Loucy (cell line): Measurements from ENCODE around the gene ARHGAP22.

Source experiments
- H2AFZ ChIP-seq: fragments of 200-600 bp; sonication (generic); 2 replicates; pipeline ENCODE4 v1.6.0; 2016; ENCODE audit warnings: antibody characterized with exemption, mild to moderate bottlenecking, low read length, moderate library complexity
- H3F3A ChIP-seq: fragments of 200-600 bp; 2 replicates; pipeline ENCODE4 v1.6.0; 2016; ENCODE audit warnings: antibody characterized with exemption, low read depth, mild to moderate bottlenecking
- H3K27me3 ChIP-seq: fragments of 200-600 bp; sonication (generic); 2 replicates; pipeline ENCODE4 v1.6.1; 2014; ENCODE audit warnings: low read length, mild to moderate bottlenecking; ENCODE audit not compliant: insufficient read depth, poor library complexity, severe bottlenecking
- H3K36me3 ChIP-seq: fragments of 200-600 bp; sonication (generic); 2 replicates; pipeline ENCODE4 v1.6.1; 2016; ENCODE audit warnings: low read length; ENCODE audit not compliant: insufficient read depth
- H3K4me1 ChIP-seq: fragments of 200-600 bp; sonication (generic); 2 replicates; pipeline ENCODE4 v1.5.1; 2014; ENCODE audit warnings: low read length, mild to moderate bottlenecking; ENCODE audit not compliant: insufficient read depth, poor library complexity, severe bottlenecking
- H3K4me2 ChIP-seq: fragments of 200-600 bp; sonication (generic); 2 replicates; pipeline ENCODE4 v1.6.0; 2014; ENCODE audit warnings: antibody characterized with exemption, low read length, low read depth, mild to moderate bottlenecking; ENCODE audit not compliant: poor library complexity, severe bottlenecking
- H3K4me3 ChIP-seq: fragments of 200-600 bp; sonication (generic); 2 replicates; pipeline ENCODE4 v1.5.1; 2014; ENCODE audit warnings: low read length, mild to moderate bottlenecking, mixed read lengths; ENCODE audit not compliant: poor library complexity, severe bottlenecking
- H3K79me2 ChIP-seq: fragments of 200-600 bp; sonication (generic); 2 replicates; pipeline ENCODE4 v1.6.1; 2014; ENCODE audit warnings: low read length; ENCODE audit not compliant: insufficient read depth
- H3K9ac ChIP-seq: fragments of 200-600 bp; sonication (generic); 2 replicates; pipeline ENCODE4 v1.6.0; 2014; ENCODE audit warnings: mild to moderate bottlenecking, low read depth, low read length, moderate library complexity; ENCODE audit not compliant: poor library complexity, severe bottlenecking
- H3K9me2 ChIP-seq: fragments of 200-600 bp; sonication (generic); replicated peaks from 2 replicates; pipeline ENCODE4 v1.6.1; 2016; ENCODE audit warnings: low read depth, low read length, mixed read lengths
- H3K9me3 ChIP-seq: fragments of 200-600 bp; sonication (generic); 2 replicates; pipeline ENCODE4 v1.6.1; 2014; ENCODE audit warnings: mild to moderate bottlenecking, antibody characterized with exemption, low read length, low read depth; ENCODE audit not compliant: insufficient read depth
- H4K20me1 ChIP-seq: fragments of 200-600 bp; sonication (generic); 2 replicates; pipeline ENCODE4 v1.6.0; 2014; ENCODE audit warnings: antibody characterized with exemption, low read length, mild to moderate bottlenecking; ENCODE audit not compliant: insufficient read depth, poor library complexity, severe bottlenecking
- EZH2phosphoT487 ChIP-seq: fragments of 200-600 bp; IDR thresholded peaks from 2 replicates; pipeline ENCODE4 v1.6.1; 2018; ENCODE audit warnings: antibody characterized with exemption, mild to moderate bottlenecking, moderate library complexity, borderline replicate concordance
- TF ChIP-seq, protein P1 (sequence below): fragments of 200-600 bp; sonication (generic); conservative IDR thresholded peaks from 2 replicates; pipeline ENCODE4 v1.5.1; 2014; ENCODE audit warnings: mild to moderate bottlenecking, antibody characterized with exemption, low read length

Gene ARHGAP22

DNA sequence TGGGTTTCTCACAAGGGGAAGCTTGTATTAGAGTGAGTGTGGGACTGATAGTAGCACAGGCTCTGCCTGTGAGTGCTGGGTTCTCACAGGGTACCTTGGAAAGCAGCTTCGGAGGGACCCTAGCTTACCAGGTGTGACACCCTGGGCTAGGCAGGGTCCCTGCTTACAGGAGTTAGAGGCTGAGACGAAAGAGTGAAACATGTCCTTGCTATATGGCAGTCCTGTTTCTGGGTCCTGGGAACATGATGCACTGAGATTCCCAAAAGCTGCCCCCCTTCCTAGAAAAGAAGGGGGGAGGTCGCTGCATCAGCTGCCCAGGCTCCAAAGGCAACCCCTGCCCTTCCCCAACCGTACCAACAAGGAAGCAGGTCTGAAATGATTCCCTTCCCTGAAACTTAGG, 6.3 kb upstream of the ARHGAP22 start:
- H3K4me1 ChIP-seq = peaks cover 12% of the 10 kb centered on the region
- no peak for TF ChIP-seq EZH2phosphoT487
- TF ChIP-seq, protein P1, sequence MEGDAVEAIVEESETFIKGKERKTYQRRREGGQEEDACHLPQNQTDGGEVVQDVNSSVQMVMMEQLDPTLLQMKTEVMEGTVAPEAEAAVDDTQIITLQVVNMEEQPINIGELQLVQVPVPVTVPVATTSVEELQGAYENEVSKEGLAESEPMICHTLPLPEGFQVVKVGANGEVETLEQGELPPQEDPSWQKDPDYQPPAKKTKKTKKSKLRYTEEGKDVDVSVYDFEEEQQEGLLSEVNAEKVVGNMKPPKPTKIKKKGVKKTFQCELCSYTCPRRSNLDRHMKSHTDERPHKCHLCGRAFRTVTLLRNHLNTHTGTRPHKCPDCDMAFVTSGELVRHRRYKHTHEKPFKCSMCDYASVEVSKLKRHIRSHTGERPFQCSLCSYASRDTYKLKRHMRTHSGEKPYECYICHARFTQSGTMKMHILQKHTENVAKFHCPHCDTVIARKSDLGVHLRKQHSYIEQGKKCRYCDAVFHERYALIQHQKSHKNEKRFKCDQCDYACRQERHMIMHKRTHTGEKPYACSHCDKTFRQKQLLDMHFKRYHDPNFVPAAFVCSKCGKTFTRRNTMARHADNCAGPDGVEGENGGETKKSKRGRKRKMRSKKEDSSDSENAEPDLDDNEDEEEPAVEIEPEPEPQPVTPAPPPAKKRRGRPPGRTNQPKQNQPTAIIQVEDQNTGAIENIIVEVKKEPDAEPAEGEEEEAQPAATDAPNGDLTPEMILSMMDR = no peak
- no peaks in the 10 kb centered on the region for H3K27me3 ChIP-seq
- no peaks in the 10 kb centered on the region for H3K9me3 ChIP-seq
- no peak overlapping the region for H3K9ac ChIP-seq
- H3K4me3 ChIP-seq = no peak overlapping the region
- no peaks in the 10 kb centered on the region for H3F3A ChIP-seq
- no peaks in the 10 kb centered on the region for H4K20me1 ChIP-seq
- H3K36me3 ChIP-seq = no peaks in the 10 kb centered on the region
- H3K4me2 ChIP-seq = no peak overlapping the region
- no peaks in the 10 kb centered on the region for H3K9me2 ChIP-seq
- no peak overlapping the region for H2AFZ ChIP-seq
- H3K79me2 ChIP-seq = no peaks in the 10 kb centered on the region

DNA sequence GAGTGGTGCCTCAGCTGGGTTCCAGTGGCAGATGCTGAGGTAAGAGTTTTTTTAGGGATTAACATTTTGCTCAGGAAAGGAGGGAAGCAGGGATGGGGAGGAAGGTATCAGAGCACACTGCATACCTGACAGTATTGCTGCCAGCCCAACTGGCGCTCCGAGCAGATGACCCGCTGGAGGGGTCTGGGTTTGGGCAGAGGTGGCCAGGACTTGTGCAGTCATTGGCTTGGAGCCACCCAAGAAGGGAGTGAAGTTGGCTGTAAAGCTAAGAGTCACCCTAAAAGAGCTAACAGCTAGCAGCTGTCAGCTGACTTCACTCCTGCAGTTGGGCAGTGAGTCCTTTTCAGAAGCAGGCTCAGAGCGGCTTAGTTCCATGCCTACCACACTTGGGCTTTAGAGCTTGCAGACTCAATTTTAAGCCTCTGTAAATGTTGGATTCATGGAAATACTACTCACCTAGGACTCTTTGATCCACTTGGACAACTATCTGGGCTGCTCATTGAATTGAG, 5.8 kb upstream of the ARHGAP22 start:
- H3K79me2 ChIP-seq = no peaks in the 10 kb centered on the region
- H3K27me3 ChIP-seq = no peaks in the 10 kb centered on the region
- H3K36me3 ChIP-seq = no peaks in the 10 kb centered on the region
- H3K4me2 ChIP-seq = no peak overlapping the region
- no peaks in the 10 kb centered on the region for H3F3A ChIP-seq
- no peak overlapping the region for H2AFZ ChIP-seq
- no peak overlapping the region for H3K4me3 ChIP-seq
- TF ChIP-seq EZH2phosphoT487 = no peak
- TF ChIP-seq, protein P1 = no peak
- no peaks in the 10 kb centered on the region for H3K9me3 ChIP-seq
- peaks cover 14% of the 10 kb centered on the region for H3K4me1 ChIP-seq
- H4K20me1 ChIP-seq = no peaks in the 10 kb centered on the region
- H3K9me2 ChIP-seq = no peaks in the 10 kb centered on the region
- no peak overlapping the region for H3K9ac ChIP-seq

DNA sequence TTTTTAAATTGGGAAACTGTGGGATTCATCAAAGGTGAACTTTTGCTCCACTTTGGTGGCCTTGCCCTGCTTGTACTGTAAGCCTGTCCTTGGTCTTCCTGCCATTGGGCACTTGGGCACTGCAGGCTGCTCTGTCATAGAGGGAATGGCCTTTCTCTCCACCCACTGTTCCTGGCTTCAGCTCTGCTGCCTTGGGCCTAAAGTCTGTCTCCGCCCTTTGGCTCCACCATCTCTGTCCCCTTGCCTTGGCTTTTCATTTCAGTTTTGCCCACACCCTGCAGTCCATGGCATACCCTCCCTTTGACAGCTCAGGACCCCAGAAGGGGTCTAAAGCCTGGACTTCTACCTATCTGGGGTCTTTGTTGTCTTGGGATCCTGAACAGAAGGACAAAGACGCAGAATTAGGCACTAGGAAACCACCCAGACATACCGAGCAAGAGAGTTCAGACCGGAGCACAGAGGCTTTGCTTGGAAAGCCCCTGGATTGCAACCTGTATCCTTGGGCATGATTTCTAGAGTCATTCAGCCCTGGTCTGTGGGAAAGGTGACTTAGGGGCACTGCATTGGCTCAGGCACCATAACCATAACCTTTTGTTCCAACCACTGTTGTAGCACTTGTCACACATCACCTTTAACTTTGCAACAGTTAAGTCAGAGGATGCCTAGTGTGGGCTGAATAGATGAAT, 5.2 kb upstream of the ARHGAP22 start:
- no peaks in the 10 kb centered on the region for H3K79me2 ChIP-seq
- H3K4me2 ChIP-seq = no peak overlapping the region
- no peak overlapping the region for H3K4me3 ChIP-seq
- H3K4me1 ChIP-seq = peaks cover 14% of the 10 kb centered on the region
- no peaks in the 10 kb centered on the region for H3K9me2 ChIP-seq
- no peak for TF ChIP-seq EZH2phosphoT487
- TF ChIP-seq, protein P1 = no peak
- H3K27me3 ChIP-seq = no peaks in the 10 kb centered on the region
- H2AFZ ChIP-seq = no peak overlapping the region
- no peak overlapping the region for H3K9ac ChIP-seq
- H3F3A ChIP-seq = no peaks in the 10 kb centered on the region
- no peaks in the 10 kb centered on the region for H3K36me3 ChIP-seq
- H4K20me1 ChIP-seq = no peaks in the 10 kb centered on the region
- H3K9me3 ChIP-seq = no peaks in the 10 kb centered on the region
